GM23338 (cell line): Measurements from ENCODE around the gene CEACAM3. TPM values are rescaled to one million over a fixed set of nuclear protein-coding genes. Genes with fewer than 3 reads are reported as not detected.

Experiments used
- ATAC-seq: fragments of 200-7000 bp; cut with Tn5 transposase; 3 replicates; pipeline ENCODE4 v1.9.1; 2020
- DNase-seq: peaks from one replicate; pipeline ENCODE4 v3.0.0-alpha.2; 2015; ENCODE audit warnings: low spot score
- H2AFZ ChIP-seq: fragments of 200-600 bp; sonication (generic); 2 replicates; pipeline ENCODE4 v1.8.0; 2016; ENCODE audit warnings: antibody characterized with exemption, mild to moderate bottlenecking, moderate library complexity
- H3F3A ChIP-seq: fragments of 200-600 bp; sonication (generic); replicated peaks from 2 replicates; pipeline ENCODE4 v1.8.0; 2017; ENCODE audit warnings: antibody characterized with exemption, mixed run types, low read depth
- H3K27ac ChIP-seq: fragments of 200-600 bp; sonication (generic); 2 replicates; pipeline ENCODE4 v1.6.1; 2016; ENCODE audit warnings: low read depth
- H3K27me3 ChIP-seq: fragments of 200-600 bp; sonication (generic); 2 replicates; pipeline ENCODE4 v1.8.0; 2016; ENCODE audit warnings: mild to moderate bottlenecking, mixed run types, moderate library complexity; ENCODE audit not compliant: insufficient read depth
- H3K36me3 ChIP-seq: fragments of 200-600 bp; sonication (generic); 2 replicates; pipeline ENCODE4 v1.8.0; 2016; ENCODE audit warnings: mild to moderate bottlenecking; ENCODE audit not compliant: insufficient read depth
- H3K4me1 ChIP-seq: fragments of 200-600 bp; sonication (generic); 2 replicates; pipeline ENCODE4 v1.8.0; 2016; ENCODE audit warnings: mild to moderate bottlenecking, moderate library complexity; ENCODE audit not compliant: insufficient read depth
- H3K4me2 ChIP-seq: fragments of 200-600 bp; sonication (generic); 2 replicates; pipeline ENCODE4 v1.7.1; 2017; ENCODE audit warnings: mixed run types
- H3K4me3 ChIP-seq: fragments of 200-600 bp; sonication (generic); 2 replicates; pipeline ENCODE4 v1.6.1; 2016; ENCODE audit warnings: mixed run types
- H3K79me2 ChIP-seq: fragments of 200-600 bp; sonication (generic); replicated peaks from 2 replicates; pipeline ENCODE4 v1.8.0; 2017; ENCODE audit warnings: mild to moderate bottlenecking; ENCODE audit not compliant: insufficient read depth
- H3K9me2 ChIP-seq: fragments of 200-600 bp; sonication (generic); 2 replicates; pipeline ENCODE4 v1.8.0; 2017; ENCODE audit not compliant: insufficient read depth
- H4K20me1 ChIP-seq: fragments of 200-600 bp; sonication (generic); replicated peaks from 2 replicates; pipeline ENCODE4 v1.8.0; 2017; ENCODE audit warnings: mild to moderate bottlenecking; ENCODE audit not compliant: insufficient read depth
- H3K27ac Mint-ChIP-seq: 2 replicates; pipeline ENCODE4 v1.8.0; 2020; ENCODE audit warnings: inconsistent platforms, mild to moderate bottlenecking, moderate library complexity, mixed read lengths
- H3K27me3 Mint-ChIP-seq: 3 replicates; pipeline ENCODE4 v1.8.0; 2022; ENCODE audit warnings: low read depth, mild to moderate bottlenecking, moderate library complexity, mixed read lengths, inconsistent platforms; ENCODE audit not compliant: insufficient read depth, poor library complexity
- H3K36me3 Mint-ChIP-seq: 3 replicates; pipeline ENCODE4 v1.8.0; 2021; ENCODE audit warnings: low read depth, mild to moderate bottlenecking, inconsistent platforms, moderate library complexity, mixed read lengths
- H3K4me1 Mint-ChIP-seq: 3 replicates; pipeline ENCODE4 v1.8.0; 2020; ENCODE audit warnings: mild to moderate bottlenecking, inconsistent platforms, mixed read lengths
- H3K4me3 Mint-ChIP-seq: 3 replicates; pipeline ENCODE4 v1.8.0; 2021; ENCODE audit warnings: moderate library complexity, mild to moderate bottlenecking, inconsistent platforms, mixed read lengths
- H3K9me3 Mint-ChIP-seq: 3 replicates; pipeline ENCODE4 v1.8.0; 2020; ENCODE audit warnings: moderate library complexity, mild to moderate bottlenecking, inconsistent platforms, mixed read lengths
- CREB1 ChIP-seq: fragments of 250-450 bp; sonication (Bioruptor Pico); IDR thresholded peaks from 2 replicates; pipeline ENCODE4 v1.5.0; 2020; ENCODE audit warnings: low read depth, mild to moderate bottlenecking, moderate library complexity
- JUNB ChIP-seq: IDR thresholded peaks from one replicate; pipeline ENCODE4 v1.6.1; 2016; ENCODE audit warnings: antibody characterized with exemption; ENCODE audit not compliant: unreplicated experiment
- NANOG ChIP-seq: IDR thresholded peaks from 2 replicates; pipeline ENCODE4 v1.6.1; 2016; ENCODE audit warnings: antibody characterized with exemption, borderline replicate concordance
- ZNF114 ChIP-seq: fragments of 250-450 bp; sonication (Bioruptor Pico); IDR thresholded peaks from 2 replicates; pipeline ENCODE4 v1.5.0; 2020; ENCODE audit warnings: mild to moderate bottlenecking, moderate library complexity
- ZNF331 ChIP-seq: fragments of 250-450 bp; sonication (Bioruptor Pico); IDR thresholded peaks from 2 replicates; pipeline ENCODE4 v1.5.0; 2020; ENCODE audit warnings: low read depth, mild to moderate bottlenecking, moderate library complexity
- polyA plus RNA-seq: library from polyadenylated mRNA; unstranded; fragments of >200 nt; fragmentation: Nextera tagmentation; extraction: Ambion mirVana; gene quantifications from 2 replicates; pipeline ENCODE4 v1.2.1, GENCODE V29; 2016
- total RNA-seq: library from RNA; depleted of rRNA; stranded (reverse); fragments of >200 nt; shearing (Covaris generic); gene quantifications from 2 replicates; pipeline ENCODE4 v1.2.3, GENCODE V29; 2014
- TF ChIP-seq, protein P1 (sequence below): fragments of 250-450 bp; sonication (Bioruptor Pico); IDR thresholded peaks from 2 replicates; pipeline ENCODE4 v1.5.0; 2020; ENCODE audit warnings: mild to moderate bottlenecking, moderate library complexity
- TF ChIP-seq, protein P2 (sequence below), 2 experiments: fragments of 200-600 bp in 1 of 2; sonication (generic) in 1 of 2; conservative IDR thresholded peaks; 2 replicates each; pipeline versions ENCODE4 v1.5.1 to v1.6.1; 2016 to 2017; ENCODE audit warnings: antibody characterized with exemption in 2 of 2, low read depth in 2 of 2, mild to moderate bottlenecking in 2 of 2, moderate library complexity in 1 of 2

The CEACAM3 gene
- total and polyA plus RNA-seq, 2 experiments from 2014 or later = not detected

- TF ChIP-seq, protein P1, sequence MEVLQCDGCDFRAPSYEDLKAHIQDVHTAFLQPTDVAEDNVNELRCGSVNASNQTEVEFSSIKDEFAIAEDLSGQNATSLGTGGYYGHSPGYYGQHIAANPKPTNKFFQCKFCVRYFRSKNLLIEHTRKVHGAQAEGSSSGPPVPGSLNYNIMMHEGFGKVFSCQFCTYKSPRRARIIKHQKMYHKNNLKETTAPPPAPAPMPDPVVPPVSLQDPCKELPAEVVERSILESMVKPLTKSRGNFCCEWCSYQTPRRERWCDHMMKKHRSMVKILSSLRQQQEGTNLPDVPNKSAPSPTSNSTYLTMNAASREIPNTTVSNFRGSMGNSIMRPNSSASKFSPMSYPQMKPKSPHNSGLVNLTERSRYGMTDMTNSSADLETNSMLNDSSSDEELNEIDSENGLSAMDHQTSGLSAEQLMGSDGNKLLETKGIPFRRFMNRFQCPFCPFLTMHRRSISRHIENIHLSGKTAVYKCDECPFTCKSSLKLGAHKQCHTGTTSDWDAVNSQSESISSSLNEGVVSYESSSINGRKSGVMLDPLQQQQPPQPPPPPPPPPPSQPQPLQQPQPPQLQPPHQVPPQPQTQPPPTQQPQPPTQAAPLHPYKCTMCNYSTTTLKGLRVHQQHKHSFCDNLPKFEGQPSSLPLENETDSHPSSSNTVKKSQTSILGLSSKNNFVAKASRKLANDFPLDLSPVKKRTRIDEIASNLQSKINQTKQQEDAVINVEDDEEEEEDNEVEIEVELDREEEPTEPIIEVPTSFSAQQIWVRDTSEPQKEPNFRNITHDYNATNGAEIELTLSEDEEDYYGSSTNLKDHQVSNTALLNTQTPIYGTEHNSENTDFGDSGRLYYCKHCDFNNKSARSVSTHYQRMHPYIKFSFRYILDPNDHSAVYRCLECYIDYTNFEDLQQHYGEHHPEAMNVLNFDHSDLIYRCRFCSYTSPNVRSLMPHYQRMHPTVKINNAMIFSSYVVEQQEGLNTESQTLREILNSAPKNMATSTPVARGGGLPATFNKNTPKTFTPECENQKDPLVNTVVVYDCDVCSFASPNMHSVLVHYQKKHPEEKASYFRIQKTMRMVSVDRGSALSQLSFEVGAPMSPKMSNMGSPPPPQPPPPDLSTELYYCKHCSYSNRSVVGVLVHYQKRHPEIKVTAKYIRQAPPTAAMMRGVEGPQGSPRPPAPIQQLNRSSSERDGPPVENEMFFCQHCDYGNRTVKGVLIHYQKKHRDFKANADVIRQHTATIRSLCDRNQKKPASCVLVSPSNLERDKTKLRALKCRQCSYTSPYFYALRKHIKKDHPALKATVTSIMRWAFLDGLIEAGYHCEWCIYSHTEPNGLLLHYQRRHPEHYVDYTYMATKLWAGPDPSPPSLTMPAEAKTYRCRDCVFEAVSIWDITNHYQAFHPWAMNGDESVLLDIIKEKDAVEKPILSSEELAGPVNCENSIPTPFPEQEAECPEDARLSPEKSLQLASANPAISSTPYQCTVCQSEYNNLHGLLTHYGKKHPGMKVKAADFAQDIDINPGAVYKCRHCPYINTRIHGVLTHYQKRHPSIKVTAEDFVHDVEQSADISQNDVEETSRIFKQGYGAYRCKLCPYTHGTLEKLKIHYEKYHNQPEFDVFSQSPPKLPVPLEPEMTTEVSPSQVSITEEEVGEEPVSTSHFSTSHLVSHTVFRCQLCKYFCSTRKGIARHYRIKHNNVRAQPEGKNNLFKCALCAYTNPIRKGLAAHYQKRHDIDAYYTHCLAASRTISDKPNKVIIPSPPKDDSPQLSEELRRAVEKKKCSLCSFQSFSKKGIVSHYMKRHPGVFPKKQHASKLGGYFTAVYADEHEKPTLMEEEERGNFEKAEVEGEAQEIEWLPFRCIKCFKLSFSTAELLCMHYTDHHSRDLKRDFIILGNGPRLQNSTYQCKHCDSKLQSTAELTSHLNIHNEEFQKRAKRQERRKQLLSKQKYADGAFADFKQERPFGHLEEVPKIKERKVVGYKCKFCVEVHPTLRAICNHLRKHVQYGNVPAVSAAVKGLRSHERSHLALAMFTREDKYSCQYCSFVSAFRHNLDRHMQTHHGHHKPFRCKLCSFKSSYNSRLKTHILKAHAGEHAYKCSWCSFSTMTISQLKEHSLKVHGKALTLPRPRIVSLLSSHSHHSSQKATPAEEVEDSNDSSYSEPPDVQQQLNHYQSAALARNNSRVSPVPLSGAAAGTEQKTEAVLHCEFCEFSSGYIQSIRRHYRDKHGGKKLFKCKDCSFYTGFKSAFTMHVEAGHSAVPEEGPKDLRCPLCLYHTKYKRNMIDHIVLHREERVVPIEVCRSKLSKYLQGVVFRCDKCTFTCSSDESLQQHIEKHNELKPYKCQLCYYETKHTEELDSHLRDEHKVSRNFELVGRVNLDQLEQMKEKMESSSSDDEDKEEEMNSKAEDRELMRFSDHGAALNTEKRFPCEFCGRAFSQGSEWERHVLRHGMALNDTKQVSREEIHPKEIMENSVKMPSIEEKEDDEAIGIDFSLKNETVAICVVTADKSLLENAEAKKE = no peak
- no peak for TF ChIP-seq CREB1 (CRISPR knock-in tag)
- TF ChIP-seq, protein P2, sequence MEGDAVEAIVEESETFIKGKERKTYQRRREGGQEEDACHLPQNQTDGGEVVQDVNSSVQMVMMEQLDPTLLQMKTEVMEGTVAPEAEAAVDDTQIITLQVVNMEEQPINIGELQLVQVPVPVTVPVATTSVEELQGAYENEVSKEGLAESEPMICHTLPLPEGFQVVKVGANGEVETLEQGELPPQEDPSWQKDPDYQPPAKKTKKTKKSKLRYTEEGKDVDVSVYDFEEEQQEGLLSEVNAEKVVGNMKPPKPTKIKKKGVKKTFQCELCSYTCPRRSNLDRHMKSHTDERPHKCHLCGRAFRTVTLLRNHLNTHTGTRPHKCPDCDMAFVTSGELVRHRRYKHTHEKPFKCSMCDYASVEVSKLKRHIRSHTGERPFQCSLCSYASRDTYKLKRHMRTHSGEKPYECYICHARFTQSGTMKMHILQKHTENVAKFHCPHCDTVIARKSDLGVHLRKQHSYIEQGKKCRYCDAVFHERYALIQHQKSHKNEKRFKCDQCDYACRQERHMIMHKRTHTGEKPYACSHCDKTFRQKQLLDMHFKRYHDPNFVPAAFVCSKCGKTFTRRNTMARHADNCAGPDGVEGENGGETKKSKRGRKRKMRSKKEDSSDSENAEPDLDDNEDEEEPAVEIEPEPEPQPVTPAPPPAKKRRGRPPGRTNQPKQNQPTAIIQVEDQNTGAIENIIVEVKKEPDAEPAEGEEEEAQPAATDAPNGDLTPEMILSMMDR (conservative IDR thresholded peaks at IDR 0.05; ENCODE audit: low read depth in 2 of 2) = no peak
Measured at GRCh38 chr19:41799444-41800000, 3.1 kb downstream of the CEACAM3 start (continued).

DNA sequence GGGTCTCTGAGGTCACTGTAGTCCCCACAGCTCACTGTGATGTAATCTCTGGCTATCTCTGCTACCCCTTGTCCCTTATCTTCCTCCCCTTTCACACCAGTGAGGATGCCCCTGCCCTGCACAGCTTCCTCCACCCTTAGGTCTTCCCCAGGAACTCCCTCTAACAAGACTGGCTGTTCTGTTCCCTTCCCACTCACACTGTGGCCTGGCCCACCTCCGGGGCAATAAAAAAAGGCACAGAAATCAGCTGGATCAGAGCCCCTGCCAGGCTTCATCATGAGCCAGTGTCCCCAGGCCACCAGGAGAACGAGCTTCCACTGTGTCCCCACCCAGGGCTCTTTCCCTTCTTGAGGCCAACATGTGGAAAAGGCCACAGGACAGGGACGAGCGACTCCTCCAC is 4.6 kb downstream of the CEACAM3 start:
- H3F3A ChIP-seq = no peaks in the 10 kb centered on the region
- H3K79me2 ChIP-seq = no peaks in the 10 kb centered on the region
- Mint-ChIP-seq H3K4me1 (peaks cover 3% of the 10 kb centered on the region; the same call in 2 of the 3 replicates), H3K4me3 (no peak overlapping the region), H3K36me3 (no peaks in the 10 kb centered on the region; the same call in 2 of the 3 replicates), H3K27me3 (peaks cover 9% of the 10 kb centered on the region), H3K27ac (no peak overlapping the region), H3K9me3 (peaks cover 10% of the 10 kb centered on the region)
- no peaks in the 10 kb centered on the region for H3K9me2 ChIP-seq
- ATAC-seq (no peak), DNase-seq (no peak)
- H3K4me1 ChIP-seq = no peaks in the 10 kb centered on the region
- H3K27ac ChIP-seq = no peak overlapping the region
- H3K4me2 ChIP-seq = no peak overlapping the region
- H3K36me3 ChIP-seq = no peaks in the 10 kb centered on the region
- no peak overlapping the region for H2AFZ ChIP-seq
- H3K27me3 ChIP-seq = no peaks in the 10 kb centered on the region
- no peak overlapping the region for H3K4me3 ChIP-seq
- no peaks in the 10 kb centered on the region for H4K20me1 ChIP-seq
- TF ChIP-seq ZNF114 = no peak
- TF ChIP-seq, protein P1 = no peak
- TF ChIP-seq ZNF331 = no peak
- TF ChIP-seq CREB1 (CRISPR knock-in tag) = no peak
- TF ChIP-seq NANOG = no peak
- no peak for TF ChIP-seq JUNB
